Measurements from ENCODE around the gene TMEM106C. TPM values are rescaled to one million over a fixed set of nuclear protein-coding genes. Genes with fewer than 3 reads are reported as not detected.

The TMEM106C gene
- total and polyA plus RNA-seq, 10 of the 15 experiments (the other 5 are each of a cell fraction or from before 2014, with no cell fraction given) = 90.2 to 280 (median 161) TPM

- no peaks in the 10 kb centered on the region for H3K79me2 ChIP-seq (ENCODE audit: control insufficient read depth, insufficient read depth, low read length)
- no peak overlapping the region for H2AFZ ChIP-seq (ENCODE audit: control insufficient read depth, low read depth, low read length)
- RAD21 ChIA-PET (ENCODE audit: unreplicated experiment) = no interaction called here
- H3K4me3 ChIP-seq = no peak overlapping the region
- ATAC-seq = no peak
- H3K9me3 ChIP-seq (replicated peaks; ENCODE audit: control insufficient read depth, insufficient read depth, low read length) = no peaks in the 10 kb centered on the region
- H3K27me3 ChIP-seq (replicated peaks in 1 of 2; ENCODE audit: control insufficient read depth in 2 of 2, insufficient read depth in 2 of 2, low read length in 1 of 2) = peaks cover 5 to 6% of the 10 kb centered on the region in 2 experiments; a peak in 3 of 4 replicates
- intact Hi-C loops (cut with micrococcal nuclease; ENCODE audit: unreplicated experiment) (no loop called here), in situ Hi-C loops (cut with MboI) (no loop called here)
- H3K4me1 ChIP-seq (ENCODE audit: control insufficient read depth, insufficient read depth, low read length) = no peaks in the 10 kb centered on the region
- SMC1A ChIA-PET (ENCODE audit: uncharacterized antibody, unreplicated experiment) = no interaction called here
- no peak overlapping the region for H3K27ac ChIP-seq (ENCODE audit: control insufficient read depth, insufficient read depth)
- no peaks in the 10 kb centered on the region for H3K36me3 ChIP-seq (ENCODE audit: control insufficient read depth in 2 of 2, insufficient read depth in 2 of 2, low read length in 1 of 2)
- WGBS (ENCODE audit: insufficient coverage, insufficient replicate concordance, low lambda C conversion rate, missing lambda C conversion rate) = 44% methylated on average over 7 of the region's 7 CpGs
- H3K4me2 ChIP-seq (ENCODE audit: control insufficient read depth, insufficient read depth) = no peak overlapping the region
- POLR2A ChIA-PET = no interaction called here
- H3K9ac ChIP-seq (ENCODE audit: control insufficient read depth, insufficient read depth, low read length) = no peak overlapping the region
- FAIRE-seq = no peak
- DNase-seq (ENCODE audit: low read depth, low spot score) = no peak
- BruUV-seq (replicated peaks) = no TSS peak
- CTCF ChIA-PET = no interaction called here
- H4K20me1 ChIP-seq (ENCODE audit: control insufficient read depth, insufficient read depth) = no peaks in the 10 kb centered on the region
- TF ChIP-seq TCF3 (IDR thresholded peaks at IDR 0.05; ENCODE audit: borderline replicate concordance, insufficient read depth, low read depth, low read length) (no peak), ZBTB11 (CRISPR knock-in tag; IDR thresholded peaks at IDR 0.05) (no peak), FOS (IDR thresholded peaks at IDR 0.05; ENCODE audit: borderline replicate concordance, extremely low read depth, insufficient read length) (no peak), EZH2 (IDR thresholded peaks at IDR 0.05; ENCODE audit: borderline replicate concordance, control insufficient read depth, low read depth, low read length) (no peak), CTCF (IDR thresholded peaks at IDR 0.05 in 2 of 3, conservative IDR thresholded peaks at IDR 0.05 in 1 of 3; ENCODE audit: control insufficient read depth in 2 of 3, extremely low read depth in 1 of 3, insufficient read depth in 1 of 3, low read depth in 3 of 3, low read length in 3 of 3) (no peak), ZNF384 (IDR thresholded peaks at IDR 0.05; ENCODE audit: borderline replicate concordance, low read depth, low read length) (no peak), SMARCA5 (IDR thresholded peaks at IDR 0.05) (no peak), WRNIP1 (IDR thresholded peaks at IDR 0.05; ENCODE audit: borderline replicate concordance, low read depth, low read length) (no peak), ZNF687 (IDR thresholded peaks at IDR 0.05) (no peak), MYC (IDR thresholded peaks at IDR 0.05; ENCODE audit: insufficient read depth, insufficient read length, insufficient replicate concordance, low read length, severe bottlenecking) (no peak), NFXL1 (IDR thresholded peaks at IDR 0.05; ENCODE audit: borderline replicate concordance) (no peak), ESRRA (IDR thresholded peaks at IDR 0.05; ENCODE audit: low read length) (no peak), CEBPB (IDR thresholded peaks at IDR 0.05; ENCODE audit: borderline replicate concordance in 1 of 2, low read depth in 2 of 2, low read length in 2 of 2) (no peak), POLR2A (IDR thresholded peaks at IDR 0.05; ENCODE audit: low read depth, low read length) (no peak), STAT3 (IDR thresholded peaks at IDR 0.05; ENCODE audit: low read depth, low read length) (no peak)
Observed at GRCh38 chr12:48010366-48010970, 47.1 kb downstream of the TMEM106C start.

Measured in GM12878 (cell line).